Neural crest cell (in vitro differentiated cells): ENCODE data around the gene SPNS3. TPM values are rescaled to one million over a fixed set of nuclear protein-coding genes. Genes with fewer than 3 reads are reported as not detected.

Experiments
- DNase-seq: peaks from one replicate; pipeline ENCODE4 v3.0.0; 2021; ENCODE audit warnings: low read depth, mixed read lengths, low spot score
- H3K27ac Mint-ChIP-seq: one replicate; pipeline ENCODE4 v1.8.0; 2021; ENCODE audit warnings: mild to moderate bottlenecking, mixed read lengths; ENCODE audit not compliant: unreplicated experiment
- H3K27me3 Mint-ChIP-seq: 2 replicates; pipeline ENCODE4 v1.8.0; 2021; ENCODE audit warnings: low read depth, mild to moderate bottlenecking, mixed read lengths
- H3K36me3 Mint-ChIP-seq: 2 replicates; pipeline ENCODE4 v1.8.0; 2021; ENCODE audit warnings: low read depth, mild to moderate bottlenecking, mixed read lengths
- H3K4me1 Mint-ChIP-seq: 2 replicates; pipeline ENCODE4 v1.8.0; 2021; ENCODE audit warnings: mixed read lengths
- H3K4me3 Mint-ChIP-seq: one replicate; pipeline ENCODE4 v1.8.0; 2021; ENCODE audit warnings: mild to moderate bottlenecking, mixed read lengths
- H3K9me3 Mint-ChIP-seq: 2 replicates; pipeline ENCODE4 v1.8.0; 2021; ENCODE audit warnings: mixed read lengths
- total RNA-seq: library from RNA; stranded (reverse); gene quantifications from 2 replicates; pipeline ENCODE4 v1.2.1, GENCODE V29; 2021
- TF ChIP-seq, protein P1 (sequence below): fragments of 200-600 bp; sonication (generic); conservative IDR thresholded peaks from 2 replicates; pipeline ENCODE4 v1.5.0; 2021; ENCODE audit warnings: antibody characterized with exemption, mild to moderate bottlenecking

Gene SPNS3
- total RNA-seq, 1 donor from 2014 or later, result not detected

DNA sequence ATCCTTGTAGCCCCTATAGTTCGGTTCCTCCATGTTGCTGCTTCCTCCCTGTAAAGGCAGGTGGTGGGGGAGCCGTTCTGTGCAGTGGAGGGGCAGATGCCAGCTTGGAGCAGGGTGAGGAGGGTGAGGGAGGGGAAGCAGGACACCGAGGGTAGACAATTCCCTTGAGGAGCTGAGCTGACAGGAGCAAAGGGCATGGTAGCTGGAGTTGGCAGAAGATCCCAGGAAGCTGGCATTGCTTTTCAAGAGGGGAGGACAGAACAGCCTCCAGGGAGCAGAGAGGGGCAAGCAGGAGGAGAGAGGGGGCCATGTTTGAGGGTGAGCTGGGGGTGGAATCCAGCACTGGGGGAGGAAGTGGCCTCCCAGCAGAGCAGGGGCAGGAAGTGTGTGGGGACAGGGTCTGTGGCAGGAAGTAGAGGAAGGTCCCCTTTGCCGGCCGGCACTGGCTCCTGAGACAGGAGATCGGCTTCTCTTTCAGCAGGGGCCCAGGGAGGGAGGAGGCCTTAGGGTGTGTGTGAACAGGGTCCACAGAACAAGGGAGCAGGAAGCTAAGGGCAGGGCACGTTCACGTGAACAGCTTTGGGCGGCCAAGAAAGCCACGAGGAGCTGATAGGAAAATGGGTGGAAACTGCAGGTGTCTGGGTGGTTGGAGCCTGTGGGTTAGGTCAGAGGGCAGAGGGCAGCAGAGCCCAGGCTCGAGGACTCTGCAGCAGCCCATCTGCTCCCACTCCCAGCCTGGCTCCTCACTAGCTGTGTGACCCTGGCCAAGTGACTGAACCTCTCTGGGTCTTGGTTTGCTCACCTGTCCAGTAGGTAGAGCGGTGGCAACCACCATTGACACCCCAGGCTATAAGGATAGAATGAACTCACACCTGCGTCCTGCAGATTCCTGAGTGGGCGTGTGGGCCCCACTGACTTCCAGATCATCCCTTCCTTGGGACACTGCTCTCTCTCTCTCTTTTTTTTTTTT, 47.5 kb downstream of the SPNS3 start:
- Mint-ChIP-seq H3K36me3 (no peaks in the 10 kb centered on the region), H3K27ac (peak overlapping the region; percentile 67), H3K4me1 (peaks cover 7% of the 10 kb centered on the region), H3K4me3 (no peak overlapping the region), H3K27me3 (no peaks in the 10 kb centered on the region), H3K9me3 (no peaks in the 10 kb centered on the region)
- TF ChIP-seq, protein P1, sequence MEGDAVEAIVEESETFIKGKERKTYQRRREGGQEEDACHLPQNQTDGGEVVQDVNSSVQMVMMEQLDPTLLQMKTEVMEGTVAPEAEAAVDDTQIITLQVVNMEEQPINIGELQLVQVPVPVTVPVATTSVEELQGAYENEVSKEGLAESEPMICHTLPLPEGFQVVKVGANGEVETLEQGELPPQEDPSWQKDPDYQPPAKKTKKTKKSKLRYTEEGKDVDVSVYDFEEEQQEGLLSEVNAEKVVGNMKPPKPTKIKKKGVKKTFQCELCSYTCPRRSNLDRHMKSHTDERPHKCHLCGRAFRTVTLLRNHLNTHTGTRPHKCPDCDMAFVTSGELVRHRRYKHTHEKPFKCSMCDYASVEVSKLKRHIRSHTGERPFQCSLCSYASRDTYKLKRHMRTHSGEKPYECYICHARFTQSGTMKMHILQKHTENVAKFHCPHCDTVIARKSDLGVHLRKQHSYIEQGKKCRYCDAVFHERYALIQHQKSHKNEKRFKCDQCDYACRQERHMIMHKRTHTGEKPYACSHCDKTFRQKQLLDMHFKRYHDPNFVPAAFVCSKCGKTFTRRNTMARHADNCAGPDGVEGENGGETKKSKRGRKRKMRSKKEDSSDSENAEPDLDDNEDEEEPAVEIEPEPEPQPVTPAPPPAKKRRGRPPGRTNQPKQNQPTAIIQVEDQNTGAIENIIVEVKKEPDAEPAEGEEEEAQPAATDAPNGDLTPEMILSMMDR, result no peak
- DNase-seq, result no peak

DNA sequence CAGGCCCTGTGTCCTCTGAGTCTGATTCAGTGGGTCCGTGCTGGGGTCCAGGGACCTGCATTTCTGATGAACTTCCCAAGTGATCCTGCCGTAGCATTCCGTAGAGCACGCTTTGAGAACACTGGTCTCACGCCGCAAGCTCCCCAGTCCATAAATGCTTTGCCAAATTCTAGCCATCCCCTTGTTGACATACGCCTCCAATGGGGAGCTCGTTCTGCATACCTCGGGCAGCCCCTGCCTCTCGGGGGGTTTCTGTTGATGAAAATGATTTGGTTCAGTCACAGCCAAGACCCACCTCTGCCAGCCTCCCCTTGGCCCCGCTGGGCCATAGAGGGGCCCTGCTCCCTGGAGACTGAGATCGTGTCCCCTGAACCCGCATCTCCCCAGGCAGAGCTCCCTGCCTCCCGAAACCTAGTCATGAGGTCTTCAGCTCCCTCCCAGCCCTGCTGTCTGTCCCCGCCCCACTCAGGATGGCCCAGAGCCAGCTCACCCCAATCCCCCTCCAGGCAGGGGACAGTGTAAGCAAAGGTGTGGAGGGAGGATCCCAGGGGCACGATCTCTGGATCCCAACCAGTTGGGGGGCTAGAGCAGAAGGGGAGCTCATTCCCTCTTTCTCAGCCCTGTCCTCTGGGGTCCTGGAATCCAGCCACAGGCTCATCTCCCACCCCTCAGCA, 48.7 kb downstream of the SPNS3 start:
- Mint-ChIP-seq H3K36me3 (no peaks in the 10 kb centered on the region), H3K4me1 (peaks cover 7% of the 10 kb centered on the region), H3K4me3 (no peak overlapping the region), H3K27me3 (no peaks in the 10 kb centered on the region), H3K27ac (no peak overlapping the region), H3K9me3 (no peaks in the 10 kb centered on the region)
- TF ChIP-seq, protein P1, result no peak
- DNase-seq, result no peak

DNA sequence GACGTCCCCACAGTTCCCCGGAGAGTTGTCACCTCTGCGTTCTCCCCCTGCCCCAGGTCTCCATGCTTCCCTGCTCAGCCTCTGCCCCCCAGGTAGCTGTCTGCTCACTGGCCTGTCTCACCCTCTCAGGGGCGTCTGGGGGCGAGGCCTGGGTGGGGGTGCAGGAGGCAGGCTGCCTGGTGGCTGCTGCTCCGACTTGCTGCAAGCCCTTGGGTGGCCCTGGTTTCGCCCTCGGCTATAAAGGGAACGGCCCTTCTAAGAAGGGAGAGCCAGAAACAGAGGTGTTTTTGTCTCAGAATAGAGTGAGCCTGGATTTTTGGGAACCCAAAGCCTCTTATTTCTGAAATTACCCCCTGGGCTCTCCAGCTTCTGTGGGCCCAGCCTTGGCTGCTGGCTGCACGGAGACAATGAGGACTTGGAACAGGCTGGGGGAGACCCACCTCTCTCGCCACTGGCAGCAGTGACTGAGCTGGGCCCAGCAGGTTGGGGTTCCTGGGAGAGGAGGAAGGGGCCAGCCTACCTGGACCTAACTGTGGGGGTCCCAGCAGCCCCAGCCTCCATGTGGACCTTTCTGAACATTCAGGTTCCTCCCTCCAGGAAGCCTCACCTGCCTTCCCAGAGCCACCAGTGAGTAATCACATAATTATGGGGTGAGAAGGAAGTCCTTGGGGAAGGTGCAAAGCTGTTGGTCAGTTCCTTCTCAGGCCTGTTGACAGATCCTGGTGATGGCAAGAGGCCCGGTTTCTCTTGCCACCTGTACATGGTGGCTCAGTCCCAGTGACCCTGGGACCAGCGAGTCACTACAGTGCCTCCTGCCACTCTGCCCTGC, 49.5 kb downstream of the SPNS3 start:
- H3K27me3 Mint-ChIP-seq, result no peaks in the 10 kb centered on the region
- H3K27ac Mint-ChIP-seq, result no peak overlapping the region
- H3K36me3 Mint-ChIP-seq, result no peaks in the 10 kb centered on the region
- TF ChIP-seq, protein P1, result no peak
- no peaks in the 10 kb centered on the region for H3K9me3 Mint-ChIP-seq
- peaks cover 7% of the 10 kb centered on the region for H3K4me1 Mint-ChIP-seq
- H3K4me3 Mint-ChIP-seq, result no peak overlapping the region
- DNase-seq, result no peak

GRCh38 chr17:4485676-4486646, 52.2 kb downstream of the SPNS3 start:
- no peak overlapping the region for H3K4me3 Mint-ChIP-seq
- no peaks in the 10 kb centered on the region for H3K36me3 Mint-ChIP-seq
- TF ChIP-seq, protein P1, result no peak
- DNase-seq, result no peak
- H3K4me1 Mint-ChIP-seq, result peaks cover 5% of the 10 kb centered on the region
- no peak overlapping the region for H3K27ac Mint-ChIP-seq
- H3K27me3 Mint-ChIP-seq, result no peaks in the 10 kb centered on the region
- no peaks in the 10 kb centered on the region for H3K9me3 Mint-ChIP-seq
